ENCODE data around the gene ELAC2. TPM values are rescaled to one million over a fixed set of nuclear protein-coding genes. Genes with fewer than 3 reads are reported as not detected.

The ELAC2 gene
- total and polyA plus RNA-seq, 10 of the 15 experiments (the other 5 are each of a cell fraction or from before 2014, with no cell fraction given), result 5.1 to 146 (median 79.4) TPM

DNA sequence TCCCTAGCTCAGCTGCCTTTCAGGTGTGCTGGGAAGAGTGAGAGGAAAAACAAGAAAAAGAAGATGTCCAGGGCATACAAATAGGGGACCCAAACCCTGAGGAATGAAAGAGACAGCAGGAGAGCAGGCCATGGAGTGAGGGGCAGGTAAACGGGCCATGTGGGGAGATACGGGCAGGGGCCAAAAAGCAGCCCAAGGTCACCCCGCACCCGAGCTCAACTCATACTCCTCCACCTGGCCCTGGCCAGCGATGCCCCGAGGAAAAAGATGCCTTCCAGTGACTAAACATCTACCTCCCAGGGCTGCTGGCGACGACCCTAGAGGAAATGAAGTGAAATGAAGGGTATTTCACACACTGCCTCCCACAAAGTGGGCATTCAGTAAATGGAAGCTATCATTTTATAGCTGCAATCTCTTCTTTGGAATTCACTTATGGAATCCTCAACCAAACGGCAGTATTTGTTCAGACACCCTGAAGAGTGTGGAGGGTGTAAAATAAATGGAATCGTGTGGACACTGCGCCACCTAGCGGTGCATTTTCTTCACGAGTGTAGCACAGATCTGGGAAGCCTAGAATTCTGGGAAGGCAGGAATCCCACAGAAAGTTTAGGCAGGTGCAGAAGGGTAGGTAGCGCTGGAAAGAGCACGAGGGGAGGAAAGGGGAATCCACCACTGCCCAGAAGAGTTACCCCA is 14.9 kb downstream of the ELAC2 start:
- ATAC-seq, result peak; percentile 90
- Histone ChIP-seq H3K9me3 (replicated peaks; ENCODE audit: control insufficient read depth, insufficient read depth, low read length) (no peaks in the 10 kb centered on the region), H3K27me3 (replicated peaks in 1 of 2; ENCODE audit: control insufficient read depth in 2 of 2, insufficient read depth in 2 of 2, low read length in 1 of 2) (no peaks in the 10 kb centered on the region), H3K4me3 (no peak overlapping the region), H4K20me1 (ENCODE audit: control insufficient read depth, insufficient read depth) (no peaks in the 10 kb centered on the region), H3K9ac (ENCODE audit: control insufficient read depth, insufficient read depth, low read length) (no peak overlapping the region), H3K4me1 (ENCODE audit: control insufficient read depth, insufficient read depth, low read length) (no peaks in the 10 kb centered on the region), H3K4me2 (ENCODE audit: control insufficient read depth, insufficient read depth) (no peak overlapping the region), H3K79me2 (ENCODE audit: control insufficient read depth, insufficient read depth, low read length) (no peaks in the 10 kb centered on the region), H2AFZ (ENCODE audit: control insufficient read depth, low read depth, low read length) (no peak overlapping the region), H3K27ac (ENCODE audit: control insufficient read depth, insufficient read depth) (no peak overlapping the region), H3K36me3 (ENCODE audit: control insufficient read depth in 2 of 2, insufficient read depth in 2 of 2, low read length in 1 of 2) (peaks cover 23 to 42% of the 10 kb centered on the region in 2 experiments)
- ChIA-PET RAD21 (ENCODE audit: unreplicated experiment) (interaction anchor here (0.6 to 0.7 kb wide), 2 partner anchors 15 to 255 kb away, joined by 3 read pairs; no protein-coding TSS in a partner anchor), CTCF (interaction anchor here (1.0 to 4.1 kb wide), 19 partner anchors 10 to 822 kb away, joined by 3 to 26 read pairs (median 5); partner anchors contain the start of gene ELAC2), SMC1A (ENCODE audit: uncharacterized antibody, unreplicated experiment) (interaction anchor here (1.0 to 1.3 kb wide), 2 partner anchors 261 to 457 kb away, joined by 3 to 4 read pairs; no protein-coding TSS in a partner anchor), POLR2A (no interaction called here)
- DNase-seq (ENCODE audit: low read depth, low spot score), result no peak
- no TSS peak for BruUV-seq (replicated peaks)
- TF ChIP-seq RAD21 (IDR thresholded peaks at IDR 0.05; ENCODE audit: insufficient read depth, low read depth, low read length) (peak; percentile 90), ZBTB11 (CRISPR knock-in tag; IDR thresholded peaks at IDR 0.05) (no peak), HDAC2 (IDR thresholded peaks at IDR 0.05) (no peak), IKZF1 (conservative IDR thresholded peaks at IDR 0.05) (peak; percentile 18; the same call in 1 of the 2 replicates), ZNF24 (IDR thresholded peaks at IDR 0.05) (no peak), SMC3 (IDR thresholded peaks at IDR 0.05; ENCODE audit: borderline replicate concordance, low read length) (peak; percentile 57; the same call in 1 of the 2 replicates), NR2C2 (IDR thresholded peaks at IDR 0.05; ENCODE audit: borderline replicate concordance, control insufficient read depth, insufficient read length, low read depth) (no peak), IKZF2 (IDR thresholded peaks at IDR 0.05) (peak in 1 of 2 experiments; percentile 17; a peak in 1 of 4 replicates), RUNX3 (IDR thresholded peaks at IDR 0.05; ENCODE audit: low read length) (0 out of 2 replicates have a peak, but pooled peaks have one; percentile 8), ASH2L (IDR thresholded peaks at IDR 0.05; ENCODE audit: borderline replicate concordance, low read depth) (no peak)
- TF ChIP-seq, protein P1, sequence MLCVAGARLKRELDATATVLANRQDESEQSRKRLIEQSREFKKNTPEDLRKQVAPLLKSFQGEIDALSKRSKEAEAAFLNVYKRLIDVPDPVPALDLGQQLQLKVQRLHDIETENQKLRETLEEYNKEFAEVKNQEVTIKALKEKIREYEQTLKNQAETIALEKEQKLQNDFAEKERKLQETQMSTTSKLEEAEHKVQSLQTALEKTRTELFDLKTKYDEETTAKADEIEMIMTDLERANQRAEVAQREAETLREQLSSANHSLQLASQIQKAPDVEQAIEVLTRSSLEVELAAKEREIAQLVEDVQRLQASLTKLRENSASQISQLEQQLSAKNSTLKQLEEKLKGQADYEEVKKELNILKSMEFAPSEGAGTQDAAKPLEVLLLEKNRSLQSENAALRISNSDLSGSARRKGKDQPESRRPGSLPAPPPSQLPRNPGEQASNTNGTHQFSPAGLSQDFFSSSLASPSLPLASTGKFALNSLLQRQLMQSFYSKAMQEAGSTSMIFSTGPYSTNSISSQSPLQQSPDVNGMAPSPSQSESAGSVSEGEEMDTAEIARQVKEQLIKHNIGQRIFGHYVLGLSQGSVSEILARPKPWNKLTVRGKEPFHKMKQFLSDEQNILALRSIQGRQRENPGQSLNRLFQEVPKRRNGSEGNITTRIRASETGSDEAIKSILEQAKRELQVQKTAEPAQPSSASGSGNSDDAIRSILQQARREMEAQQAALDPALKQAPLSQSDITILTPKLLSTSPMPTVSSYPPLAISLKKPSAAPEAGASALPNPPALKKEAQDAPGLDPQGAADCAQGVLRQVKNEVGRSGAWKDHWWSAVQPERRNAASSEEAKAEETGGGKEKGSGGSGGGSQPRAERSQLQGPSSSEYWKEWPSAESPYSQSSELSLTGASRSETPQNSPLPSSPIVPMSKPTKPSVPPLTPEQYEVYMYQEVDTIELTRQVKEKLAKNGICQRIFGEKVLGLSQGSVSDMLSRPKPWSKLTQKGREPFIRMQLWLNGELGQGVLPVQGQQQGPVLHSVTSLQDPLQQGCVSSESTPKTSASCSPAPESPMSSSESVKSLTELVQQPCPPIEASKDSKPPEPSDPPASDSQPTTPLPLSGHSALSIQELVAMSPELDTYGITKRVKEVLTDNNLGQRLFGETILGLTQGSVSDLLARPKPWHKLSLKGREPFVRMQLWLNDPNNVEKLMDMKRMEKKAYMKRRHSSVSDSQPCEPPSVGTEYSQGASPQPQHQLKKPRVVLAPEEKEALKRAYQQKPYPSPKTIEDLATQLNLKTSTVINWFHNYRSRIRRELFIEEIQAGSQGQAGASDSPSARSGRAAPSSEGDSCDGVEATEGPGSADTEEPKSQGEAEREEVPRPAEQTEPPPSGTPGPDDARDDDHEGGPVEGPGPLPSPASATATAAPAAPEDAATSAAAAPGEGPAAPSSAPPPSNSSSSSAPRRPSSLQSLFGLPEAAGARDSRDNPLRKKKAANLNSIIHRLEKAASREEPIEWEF (IDR thresholded peaks at IDR 0.05; ENCODE audit: insufficient replicate concordance, low read depth, low read length), result no peak
- TF ChIP-seq, protein P2, sequence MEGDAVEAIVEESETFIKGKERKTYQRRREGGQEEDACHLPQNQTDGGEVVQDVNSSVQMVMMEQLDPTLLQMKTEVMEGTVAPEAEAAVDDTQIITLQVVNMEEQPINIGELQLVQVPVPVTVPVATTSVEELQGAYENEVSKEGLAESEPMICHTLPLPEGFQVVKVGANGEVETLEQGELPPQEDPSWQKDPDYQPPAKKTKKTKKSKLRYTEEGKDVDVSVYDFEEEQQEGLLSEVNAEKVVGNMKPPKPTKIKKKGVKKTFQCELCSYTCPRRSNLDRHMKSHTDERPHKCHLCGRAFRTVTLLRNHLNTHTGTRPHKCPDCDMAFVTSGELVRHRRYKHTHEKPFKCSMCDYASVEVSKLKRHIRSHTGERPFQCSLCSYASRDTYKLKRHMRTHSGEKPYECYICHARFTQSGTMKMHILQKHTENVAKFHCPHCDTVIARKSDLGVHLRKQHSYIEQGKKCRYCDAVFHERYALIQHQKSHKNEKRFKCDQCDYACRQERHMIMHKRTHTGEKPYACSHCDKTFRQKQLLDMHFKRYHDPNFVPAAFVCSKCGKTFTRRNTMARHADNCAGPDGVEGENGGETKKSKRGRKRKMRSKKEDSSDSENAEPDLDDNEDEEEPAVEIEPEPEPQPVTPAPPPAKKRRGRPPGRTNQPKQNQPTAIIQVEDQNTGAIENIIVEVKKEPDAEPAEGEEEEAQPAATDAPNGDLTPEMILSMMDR (IDR thresholded peaks at IDR 0.05 in 2 of 3, conservative IDR thresholded peaks at IDR 0.05 in 1 of 3; ENCODE audit: control insufficient read depth in 2 of 3, extremely low read depth in 1 of 3, insufficient read depth in 1 of 3, low read depth in 3 of 3, low read length in 3 of 3), result peak; percentile 72 to 84 (median 80)
- in situ Hi-C loops (cut with MboI) (no loop called here), intact Hi-C loops (cut with micrococcal nuclease; ENCODE audit: unreplicated experiment) (loop anchor here (1.0 to 10.0 kb wide), 5 partner anchors 261 to 823 kb away; no protein-coding TSS in a partner anchor)
- 49% methylated on average over 15 of the region's 15 CpGs for WGBS (ENCODE audit: insufficient coverage, insufficient replicate concordance, low lambda C conversion rate, missing lambda C conversion rate)
- peak; percentile 89 for FAIRE-seq

Data from GM12878 (cell line).